ENCODE results near the gene RPS24.

DNA sequence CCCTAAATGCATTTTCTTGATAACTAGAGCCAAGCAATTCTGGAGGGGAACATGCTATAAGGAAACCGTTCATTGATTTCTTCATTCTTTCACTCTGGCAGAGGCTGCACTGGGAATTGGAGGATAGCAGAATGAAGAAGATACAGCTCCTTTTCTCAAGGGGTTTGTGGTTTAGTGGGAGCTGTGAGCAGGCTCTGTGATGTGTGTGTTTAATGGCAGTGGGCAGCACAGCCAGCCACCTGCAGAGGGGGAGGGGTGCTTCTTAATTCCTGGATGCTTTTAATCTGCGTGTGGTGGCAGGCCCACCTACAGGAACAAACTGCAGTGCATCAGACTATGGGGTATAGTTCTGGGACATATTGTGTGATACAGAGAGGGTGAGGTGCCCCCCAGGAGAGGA, 31.9 kb downstream of the RPS24 start:
- no peak for TF ChIP-seq CTCF (IDR thresholded peaks at IDR 0.05)
- TF ChIP-seq POLR2A (IDR thresholded peaks at IDR 0.05), result no peak

Data from testis (tissue), 2 donors.